HG02759 (cell line): Measurements from ENCODE around the gene MCF2L2.
A peak's percentile ranks its signal among the peaks of the same experiment; 100 is the strongest.
"Not testable (repeated sequence)": the region's sequence is repeated elsewhere in the genome, so short reads cannot be mapped to it uniquely, and the experiment has no call there.

ENCODE experiments used
- ATAC-seq: cut with Tn5 transposase; IDR thresholded peaks from one replicate; pipeline ENCODE4 v1.9.1; 2021; ENCODE audit warnings: mild to moderate bottlenecking, moderate library complexity; ENCODE audit not compliant: unreplicated experiment

MCF2L2 gene, protein sequence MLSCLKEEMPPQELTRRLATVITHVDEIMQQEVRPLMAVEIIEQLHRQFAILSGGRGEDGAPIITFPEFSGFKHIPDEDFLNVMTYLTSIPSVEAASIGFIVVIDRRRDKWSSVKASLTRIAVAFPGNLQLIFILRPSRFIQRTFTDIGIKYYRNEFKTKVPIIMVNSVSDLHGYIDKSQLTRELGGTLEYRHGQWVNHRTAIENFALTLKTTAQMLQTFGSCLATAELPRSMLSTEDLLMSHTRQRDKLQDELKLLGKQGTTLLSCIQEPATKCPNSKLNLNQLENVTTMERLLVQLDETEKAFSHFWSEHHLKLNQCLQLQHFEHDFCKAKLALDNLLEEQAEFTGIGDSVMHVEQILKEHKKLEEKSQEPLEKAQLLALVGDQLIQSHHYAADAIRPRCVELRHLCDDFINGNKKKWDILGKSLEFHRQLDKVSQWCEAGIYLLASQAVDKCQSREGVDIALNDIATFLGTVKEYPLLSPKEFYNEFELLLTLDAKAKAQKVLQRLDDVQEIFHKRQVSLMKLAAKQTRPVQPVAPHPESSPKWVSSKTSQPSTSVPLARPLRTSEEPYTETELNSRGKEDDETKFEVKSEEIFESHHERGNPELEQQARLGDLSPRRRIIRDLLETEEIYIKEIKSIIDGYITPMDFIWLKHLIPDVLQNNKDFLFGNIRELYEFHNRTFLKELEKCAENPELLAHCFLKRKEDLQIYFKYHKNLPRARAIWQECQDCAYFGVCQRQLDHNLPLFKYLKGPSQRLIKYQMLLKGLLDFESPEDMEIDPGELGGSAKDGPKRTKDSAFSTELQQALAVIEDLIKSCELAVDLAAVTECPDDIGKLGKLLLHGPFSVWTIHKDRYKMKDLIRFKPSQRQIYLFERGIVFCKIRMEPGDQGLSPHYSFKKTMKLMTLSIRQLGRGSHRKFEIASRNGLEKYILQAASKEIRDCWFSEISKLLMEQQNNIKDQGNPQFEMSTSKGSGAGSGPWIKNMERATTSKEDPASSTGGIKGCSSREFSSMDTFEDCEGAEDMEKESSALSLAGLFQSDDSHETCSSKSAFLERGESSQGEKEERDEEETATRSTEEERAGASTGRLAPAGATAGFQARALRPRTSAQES

DNA sequence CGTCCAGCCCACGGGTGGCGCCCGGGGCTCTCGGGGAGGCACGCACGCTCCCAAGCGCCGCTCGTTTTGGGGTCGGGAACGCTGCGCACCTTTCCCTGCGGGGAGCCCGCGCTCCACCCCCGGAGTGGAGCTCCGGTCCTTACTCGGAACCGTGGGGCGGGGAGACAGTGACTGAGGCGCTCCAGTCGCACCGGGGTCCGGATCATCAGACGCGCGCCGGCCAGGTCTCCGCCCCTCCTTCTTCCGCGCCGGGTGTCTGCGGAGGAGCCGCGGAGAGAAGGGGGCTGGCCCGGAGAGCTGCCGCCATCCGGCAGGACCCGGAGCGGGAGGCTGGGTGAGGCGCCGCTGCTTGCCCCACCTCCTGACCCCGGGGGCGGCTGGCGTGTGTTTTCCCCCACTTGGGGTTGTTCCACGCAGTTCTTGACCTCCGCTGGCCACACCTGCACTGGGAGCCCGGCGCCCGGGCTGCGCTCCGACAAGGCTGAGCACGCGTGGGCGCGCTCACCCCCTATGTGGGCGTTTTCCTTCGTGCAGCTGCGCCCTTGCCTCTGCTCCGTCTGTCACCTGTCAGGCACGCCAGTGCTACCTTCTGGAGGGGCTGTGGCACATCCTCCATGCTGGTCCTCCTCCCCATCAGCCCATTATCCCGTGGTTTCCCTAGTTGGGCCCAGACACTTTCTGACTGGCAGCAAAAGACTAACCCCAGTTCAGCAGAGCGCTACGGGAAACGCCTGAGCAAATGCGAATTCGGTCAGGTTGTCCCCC lies at the start of gene MCF2L2:
Gene MCF2L2, minus strand, starts transcription at position 173 of the 765 bp plus-strand sequence. CDS start 642 bp downstream, outside the sequence.
- ATAC-seq, result peak; percentile 79

DNA sequence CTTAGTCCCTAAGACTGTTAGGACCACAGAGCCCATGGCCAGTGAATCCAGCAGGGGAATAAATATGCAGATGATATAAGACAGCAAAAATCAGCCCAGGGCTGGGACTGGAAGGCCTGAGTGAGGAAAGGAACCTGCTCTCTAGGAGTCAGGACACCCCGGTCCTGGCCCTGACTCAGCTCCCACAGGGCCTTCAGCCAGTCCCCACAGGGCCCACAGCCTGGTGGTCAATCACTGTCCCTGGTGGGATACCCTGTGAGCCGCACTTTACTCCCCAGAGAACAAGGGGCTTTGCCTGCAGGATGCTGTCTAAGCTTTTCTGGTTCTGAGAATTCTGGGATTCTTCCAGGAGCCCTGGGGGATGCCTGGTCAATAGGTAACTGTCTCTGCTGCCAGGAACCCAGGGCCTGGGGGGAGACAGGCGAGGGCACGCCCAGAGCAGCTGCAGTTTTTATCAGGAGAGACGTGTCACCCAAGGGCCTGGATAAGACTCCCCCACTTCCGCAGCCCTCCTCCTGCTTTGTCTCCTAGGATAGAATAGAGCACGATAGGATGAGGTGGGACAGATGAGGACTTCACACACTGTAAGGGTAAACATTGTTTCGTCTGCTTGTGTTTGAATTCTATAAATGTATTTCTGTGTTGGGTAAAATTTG lies 49.5 kb upstream of the MCF2L2 start:
- no peak for ATAC-seq

GRCh38 chr3:183475764-183476162 lies 47.3 kb upstream of the MCF2L2 start:
- not testable (repeated sequence) for ATAC-seq

- ATAC-seq, result no peak
Measured at GRCh38 chr3:183475016-183475763, 46.8 kb upstream of the MCF2L2 start.

DNA sequence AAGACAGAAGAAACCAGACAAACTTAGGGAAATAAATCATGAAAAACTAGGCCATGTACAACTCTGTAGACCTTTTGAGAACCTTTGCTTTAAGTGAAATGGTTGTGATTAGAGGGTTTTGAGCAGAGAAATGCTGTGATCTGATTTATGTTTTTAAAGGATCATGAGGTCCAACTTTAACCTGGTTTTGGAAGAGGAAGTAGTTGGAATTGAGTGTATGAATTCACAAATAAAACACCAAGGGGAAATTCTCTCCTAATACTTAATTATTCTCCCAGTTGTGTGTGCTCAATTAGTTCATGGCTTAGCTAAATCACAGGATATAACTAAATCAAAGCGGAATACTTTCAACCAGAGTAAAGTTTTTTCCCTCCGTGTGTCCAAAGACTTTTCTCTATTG lies 45.5 kb upstream of the MCF2L2 start:
- no peak for ATAC-seq

- ATAC-seq, result no peak
Measured at GRCh38 chr3:183472155-183472554, 43.7 kb upstream of the MCF2L2 start.

- ATAC-seq, result no peak
Measured at GRCh38 chr3:183468424-183468823, 40.0 kb upstream of the MCF2L2 start.

GRCh38 chr3:183466575-183466974 lies 38.2 kb upstream of the MCF2L2 start:
- ATAC-seq, result no peak

DNA sequence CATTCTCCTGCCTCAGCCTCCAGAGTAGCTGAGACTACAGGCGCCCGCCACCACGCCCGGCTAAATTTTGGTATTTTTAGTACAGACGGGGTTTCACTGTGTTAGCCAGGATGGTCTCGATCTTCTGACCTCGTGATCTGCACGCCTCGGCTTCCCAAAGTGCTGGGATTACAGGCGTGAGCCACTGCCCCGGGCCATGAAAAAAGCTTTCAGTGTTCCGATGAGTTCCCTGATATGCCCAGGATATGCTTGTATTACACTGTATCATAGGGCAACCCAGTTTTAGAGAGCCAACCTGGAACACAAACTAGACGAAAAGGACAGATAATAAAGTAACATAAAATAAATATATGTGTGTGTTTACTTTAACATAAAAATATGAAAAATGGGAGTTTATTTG lies 37.3 kb upstream of the MCF2L2 start:
- not testable (repeated sequence) for ATAC-seq

- ATAC-seq, result no peak
Measured at GRCh38 chr3:183464480-183464879, 36.1 kb upstream of the MCF2L2 start.

DNA sequence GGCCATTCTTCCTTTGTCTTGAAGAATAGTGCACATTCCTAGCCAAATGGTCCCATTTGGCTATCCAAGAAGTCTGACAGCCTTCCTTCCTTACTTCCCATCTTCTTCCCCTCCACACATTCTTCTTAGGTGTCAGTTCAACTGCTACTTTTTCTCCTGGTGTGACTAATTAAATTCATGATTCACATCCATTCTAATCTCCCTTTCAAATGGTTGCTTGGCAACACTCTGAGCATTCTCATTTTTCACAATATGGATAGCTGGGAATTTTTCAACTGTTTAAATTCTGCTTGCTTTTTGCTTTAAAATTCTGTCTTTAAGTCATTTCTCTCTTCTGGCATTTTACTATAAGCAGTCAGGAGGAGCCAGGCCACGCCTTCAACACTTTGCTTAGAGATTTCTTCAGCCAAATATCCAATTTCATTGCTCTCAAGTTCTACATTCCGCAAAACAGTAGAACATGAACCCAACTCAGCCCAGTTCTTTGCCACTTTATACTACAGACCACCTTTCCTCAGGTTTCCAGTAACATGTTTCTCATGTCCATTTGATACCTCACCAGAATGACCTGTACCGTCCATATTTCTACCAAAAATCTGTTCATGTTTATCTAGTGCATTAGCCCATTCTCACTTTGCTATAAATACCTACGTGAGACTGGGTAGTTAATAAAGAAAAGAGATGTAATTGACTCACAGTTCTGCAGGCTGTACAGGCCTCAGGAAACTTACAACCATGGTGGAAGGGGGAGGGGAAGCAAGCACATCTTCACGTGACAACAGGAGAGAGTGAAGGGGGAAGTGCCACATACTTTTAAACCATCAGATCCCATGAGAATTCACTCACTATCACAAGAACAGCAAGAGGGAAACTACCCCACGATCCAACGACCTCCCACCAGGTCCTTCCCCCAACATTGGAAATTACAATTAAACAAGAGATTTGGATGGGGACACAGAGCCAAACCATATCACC lies 31.9 kb upstream of the MCF2L2 start:
- ATAC-seq, result no peak

GRCh38 chr3:183455089-183455488 lies 26.7 kb upstream of the MCF2L2 start:
- no peak for ATAC-seq

GRCh38 chr3:183454064-183454463 lies 25.6 kb upstream of the MCF2L2 start:
- no peak for ATAC-seq

DNA sequence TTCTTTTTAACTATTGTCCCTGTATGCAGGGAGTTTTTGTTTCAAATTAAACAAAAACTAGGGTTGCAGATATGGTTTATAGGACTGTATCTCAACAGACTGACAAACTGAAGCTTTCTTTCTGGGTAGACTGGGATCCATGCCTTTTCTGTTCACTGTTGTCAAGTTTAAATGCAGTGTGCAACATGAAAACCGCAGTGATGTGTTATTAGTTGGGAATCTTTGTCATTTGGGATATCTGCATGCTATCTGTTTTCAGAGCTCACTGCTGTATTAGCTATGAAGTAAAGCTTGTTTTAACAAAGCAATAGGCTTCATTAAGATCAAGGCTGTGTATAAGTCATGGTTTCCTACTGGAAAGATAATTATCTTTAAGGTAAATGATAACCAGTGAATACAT lies 21.4 kb upstream of the MCF2L2 start:
- ATAC-seq, result no peak

DNA sequence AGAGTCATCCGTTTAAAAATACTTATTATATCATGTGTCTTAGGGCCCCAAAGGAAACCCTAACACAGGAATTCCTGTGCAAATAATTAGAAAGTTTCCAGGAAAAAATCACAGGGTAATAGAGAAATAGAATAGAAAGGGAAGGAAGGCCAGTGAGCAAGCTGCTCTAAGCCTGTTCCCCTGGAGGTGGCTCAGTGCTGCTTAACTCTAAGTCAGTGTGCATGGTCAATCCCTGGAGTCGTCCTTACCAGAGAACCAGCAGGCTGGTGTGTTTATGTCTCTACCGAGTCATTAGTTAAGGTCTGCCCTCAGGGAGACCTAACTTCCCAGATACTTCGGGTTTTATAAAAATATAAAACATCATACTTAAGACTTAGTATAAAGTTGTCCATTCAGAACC lies 21.0 kb upstream of the MCF2L2 start:
- no peak for ATAC-seq

DNA sequence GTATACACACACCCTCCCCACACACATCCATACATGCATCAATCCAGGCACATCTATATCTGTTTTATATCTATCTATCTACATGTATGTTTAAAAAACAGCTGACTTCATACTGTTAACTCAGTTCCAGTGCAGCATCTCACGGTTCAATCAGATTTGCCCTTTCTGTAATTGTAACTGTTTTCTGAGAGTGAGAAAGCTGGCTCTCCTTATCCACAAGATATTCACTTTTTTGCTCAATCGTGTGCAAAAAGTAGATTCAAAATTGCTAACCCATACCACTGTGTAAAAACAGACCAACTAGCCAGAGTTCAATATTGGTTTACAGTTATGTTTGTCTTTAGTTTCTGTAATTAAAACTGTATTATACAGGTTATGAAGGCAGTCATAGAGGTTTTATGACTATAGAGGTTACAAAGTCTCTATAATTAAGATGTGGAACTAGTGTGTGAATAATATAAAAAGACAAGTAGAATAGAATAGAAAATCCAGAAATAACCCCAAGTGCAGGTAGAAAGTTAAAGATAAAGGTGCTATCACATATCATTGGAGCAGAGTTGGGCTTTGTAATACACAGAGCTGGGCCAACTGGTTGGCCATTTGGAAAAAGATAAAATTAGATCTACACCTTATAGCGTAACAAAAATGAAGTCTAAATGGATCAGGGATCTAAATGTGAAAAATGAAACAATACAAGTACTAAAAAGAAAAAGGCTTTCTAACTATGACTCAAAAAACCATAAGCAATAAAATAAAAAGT lies 20.1 kb upstream of the MCF2L2 start:
- no peak for ATAC-seq

GRCh38 chr3:183447206-183448001 lies 19.0 kb upstream of the MCF2L2 start:
- peak; percentile 80 for ATAC-seq
